ENCODE measurements around the gene IL1RAPL1.

DNA sequence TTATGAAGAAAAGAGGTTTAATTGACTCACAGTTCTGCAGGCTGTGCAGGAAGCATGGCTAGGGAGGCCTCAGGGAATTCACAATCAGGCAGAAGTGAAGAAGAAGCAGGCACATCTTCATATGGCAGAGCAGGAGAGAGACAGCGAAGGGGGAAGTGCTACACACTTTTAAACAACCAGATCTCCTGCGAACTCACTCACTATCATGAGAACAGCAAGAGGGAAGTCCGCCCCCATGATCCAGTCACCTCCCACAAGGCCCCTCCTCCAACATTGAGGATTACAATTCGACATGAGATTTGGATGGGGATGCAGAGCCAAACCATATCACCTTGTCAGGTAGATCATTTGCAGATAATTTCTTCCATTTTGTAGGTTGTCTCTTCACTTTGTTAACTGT, 1072.7 kb downstream of the IL1RAPL1 start:
- TF ChIP-seq, protein P1, sequence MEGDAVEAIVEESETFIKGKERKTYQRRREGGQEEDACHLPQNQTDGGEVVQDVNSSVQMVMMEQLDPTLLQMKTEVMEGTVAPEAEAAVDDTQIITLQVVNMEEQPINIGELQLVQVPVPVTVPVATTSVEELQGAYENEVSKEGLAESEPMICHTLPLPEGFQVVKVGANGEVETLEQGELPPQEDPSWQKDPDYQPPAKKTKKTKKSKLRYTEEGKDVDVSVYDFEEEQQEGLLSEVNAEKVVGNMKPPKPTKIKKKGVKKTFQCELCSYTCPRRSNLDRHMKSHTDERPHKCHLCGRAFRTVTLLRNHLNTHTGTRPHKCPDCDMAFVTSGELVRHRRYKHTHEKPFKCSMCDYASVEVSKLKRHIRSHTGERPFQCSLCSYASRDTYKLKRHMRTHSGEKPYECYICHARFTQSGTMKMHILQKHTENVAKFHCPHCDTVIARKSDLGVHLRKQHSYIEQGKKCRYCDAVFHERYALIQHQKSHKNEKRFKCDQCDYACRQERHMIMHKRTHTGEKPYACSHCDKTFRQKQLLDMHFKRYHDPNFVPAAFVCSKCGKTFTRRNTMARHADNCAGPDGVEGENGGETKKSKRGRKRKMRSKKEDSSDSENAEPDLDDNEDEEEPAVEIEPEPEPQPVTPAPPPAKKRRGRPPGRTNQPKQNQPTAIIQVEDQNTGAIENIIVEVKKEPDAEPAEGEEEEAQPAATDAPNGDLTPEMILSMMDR (IDR thresholded peaks at IDR 0.05; ENCODE audit: insufficient read depth, low read depth, low read length), result no peak
- no peak for TF ChIP-seq EZH2 (IDR thresholded peaks at IDR 0.05; ENCODE audit: insufficient read depth, low read length)
